GM18526 (cell line): ENCODE measurements around the gene BABAM2.

Source experiments
- POLR2A ChIP-seq: IDR thresholded peaks from 3 replicates; pipeline ENCODE4 v1.6.1; 2011; ENCODE audit not compliant: insufficient read length; ENCODE audit errors: extremely low read depth

Gene BABAM2

GRCh38 chr2:28002181-28002580 lies 111.7 kb downstream of the BABAM2 start:
- no peak for TF ChIP-seq POLR2A

GRCh38 chr2:28004086-28004485 lies 113.6 kb downstream of the BABAM2 start:
- TF ChIP-seq POLR2A: no peak

- no peak for TF ChIP-seq POLR2A
These were observed 119.2 kb downstream of the BABAM2 start for GRCh38 chr2:28009732-28010131.

GRCh38 chr2:28011322-28011737 lies 120.8 kb downstream of the BABAM2 start:
- TF ChIP-seq POLR2A: no peak

- no peak for TF ChIP-seq POLR2A
These were observed 131.4 kb downstream of the BABAM2 start for GRCh38 chr2:28021898-28022297.

GRCh38 chr2:28025123-28025522 lies 134.6 kb downstream of the BABAM2 start:
- TF ChIP-seq POLR2A: no peak

GRCh38 chr2:28028025-28028424 lies 137.5 kb downstream of the BABAM2 start:
- TF ChIP-seq POLR2A: no peak

GRCh38 chr2:28030600-28030999 lies 140.1 kb downstream of the BABAM2 start:
- TF ChIP-seq POLR2A: no peak

GRCh38 chr2:28032816-28033215 lies 142.3 kb downstream of the BABAM2 start:
- TF ChIP-seq POLR2A: no peak

GRCh38 chr2:28034696-28035095 lies 144.2 kb downstream of the BABAM2 start:
- no peak for TF ChIP-seq POLR2A

- no peak for TF ChIP-seq POLR2A
These were observed 144.7 kb downstream of the BABAM2 start for GRCh38 chr2:28035163-28035690.

GRCh38 chr2:28035816-28036215 lies 145.3 kb downstream of the BABAM2 start:
- no peak for TF ChIP-seq POLR2A

GRCh38 chr2:28036307-28036706 lies 145.8 kb downstream of the BABAM2 start:
- no peak for TF ChIP-seq POLR2A

GRCh38 chr2:28038722-28039121 lies 148.2 kb downstream of the BABAM2 start:
- no peak for TF ChIP-seq POLR2A

GRCh38 chr2:28045676-28046351 lies 155.3 kb downstream of the BABAM2 start:
- no peak for TF ChIP-seq POLR2A

- no peak for TF ChIP-seq POLR2A
These were observed 156.4 kb downstream of the BABAM2 start for GRCh38 chr2:28046921-28047320.

- no peak for TF ChIP-seq POLR2A
These were observed 157.2 kb downstream of the BABAM2 start for GRCh38 chr2:28047681-28048080.
